GM19193 (cell line): Measurements from ENCODE around the gene PIGM.

Experiments
- POLR2A ChIP-seq: IDR thresholded peaks from 4 replicates; pipeline ENCODE4 v1.6.1; 2011; ENCODE audit not compliant: insufficient read depth, insufficient read length; ENCODE audit errors: extremely low read depth

Gene PIGM

DNA sequence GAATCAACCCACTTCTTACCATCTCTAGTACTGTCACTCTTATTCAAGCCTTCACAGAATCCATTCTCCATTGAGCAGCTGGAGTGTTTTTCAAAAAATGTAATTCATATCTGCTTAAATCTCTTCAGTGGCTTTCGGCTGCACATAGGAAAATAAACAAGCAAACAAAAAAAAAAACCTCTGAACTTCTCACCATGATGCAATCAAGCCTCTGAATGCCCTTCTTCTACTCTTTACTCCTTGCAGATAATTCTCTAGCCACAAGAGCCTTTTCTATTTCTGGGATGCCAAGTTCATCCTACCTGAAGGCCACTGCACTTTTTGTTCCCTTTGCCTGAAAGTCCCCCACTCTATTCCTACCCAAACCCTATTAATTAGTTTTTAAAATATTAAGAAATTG, 14.2 kb downstream of the PIGM start:
- no peak for TF ChIP-seq POLR2A

DNA sequence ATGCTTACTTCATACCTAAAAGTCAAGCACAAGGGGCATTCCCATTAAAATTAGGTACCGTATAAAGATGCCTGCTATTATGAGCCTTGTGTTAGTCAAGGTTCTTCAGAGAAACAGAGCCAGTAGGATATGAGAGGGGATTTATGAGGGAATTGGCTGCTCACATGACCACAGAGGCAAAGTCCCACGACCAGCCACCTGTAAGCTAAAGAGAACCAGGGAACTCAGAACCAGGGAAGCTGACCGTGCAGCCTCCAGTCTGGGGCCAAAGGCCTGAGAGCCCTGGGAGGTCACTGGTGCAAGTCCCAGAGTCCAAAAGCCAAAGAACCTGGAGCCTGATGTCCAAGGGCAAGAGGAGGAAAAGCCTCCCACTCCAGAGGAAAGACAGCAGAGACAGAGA, 20.0 kb downstream of the PIGM start:
- TF ChIP-seq POLR2A, result no peak

DNA sequence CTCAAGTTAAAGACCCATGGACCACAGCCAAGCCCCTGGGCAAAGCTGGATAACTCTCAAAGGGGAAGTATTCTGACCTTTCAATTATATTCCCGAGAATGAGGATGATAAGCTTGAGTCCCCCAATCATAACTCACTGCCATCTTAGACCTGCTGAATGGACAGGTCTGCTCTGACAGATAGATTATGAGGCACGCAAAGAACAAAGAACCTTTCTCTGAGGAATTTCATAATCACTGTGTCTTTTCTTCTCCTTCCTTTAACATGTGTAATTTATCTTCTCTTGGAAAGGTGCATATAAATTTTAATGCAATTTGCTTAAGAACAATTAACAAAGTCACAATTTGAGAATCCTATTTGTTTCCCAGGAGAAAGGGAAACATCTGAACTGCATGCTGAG, 22.0 kb downstream of the PIGM start:
- no peak for TF ChIP-seq POLR2A

DNA sequence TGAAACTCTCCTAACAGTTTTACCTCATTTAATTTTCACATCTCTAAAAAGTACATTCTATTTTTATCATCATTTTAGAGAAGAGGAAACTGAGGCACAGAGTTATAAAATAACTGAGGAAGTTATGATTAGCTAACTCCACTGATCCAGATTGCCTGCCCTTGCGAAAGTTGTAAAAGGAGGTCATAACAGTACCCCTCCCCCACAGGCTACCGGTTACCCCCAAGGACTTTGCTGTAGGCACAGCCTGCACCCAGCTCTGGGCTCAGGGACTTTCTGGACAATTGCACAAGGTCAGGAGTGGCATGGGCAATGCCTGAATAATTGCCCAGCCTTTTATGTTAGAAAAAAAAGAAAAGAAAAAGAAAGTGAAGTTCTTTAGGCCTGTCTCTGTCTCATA, 22.7 kb downstream of the PIGM start:
- no peak for TF ChIP-seq POLR2A

DNA sequence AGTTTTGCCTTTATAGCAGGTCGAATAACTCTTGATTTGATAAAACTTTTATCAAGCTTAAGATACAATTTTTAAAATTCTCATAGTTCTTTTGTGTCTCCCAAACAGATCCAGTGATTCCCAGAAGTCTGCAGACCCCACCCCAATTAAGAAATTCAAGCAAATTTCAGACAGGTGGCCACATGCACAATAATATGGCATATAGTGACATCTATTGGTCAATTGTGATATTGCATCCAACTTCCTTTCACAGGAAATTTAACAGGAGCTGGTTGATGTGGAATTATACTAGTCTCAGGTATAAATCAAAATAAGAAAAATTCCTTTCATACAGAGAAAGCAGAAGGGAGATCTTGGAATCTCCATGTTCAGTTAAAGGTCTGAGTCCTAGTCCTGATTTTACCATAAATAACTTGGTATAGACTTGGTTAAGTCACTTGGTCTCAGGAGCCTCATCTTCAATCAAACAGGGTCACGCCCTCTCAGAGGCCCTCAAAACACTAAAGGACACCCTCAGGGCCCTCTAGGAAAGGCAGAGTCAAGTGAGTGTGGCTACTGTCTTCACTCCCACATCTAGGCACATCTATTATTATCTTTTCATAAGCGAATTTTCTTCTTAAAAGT, 24.1 kb downstream of the PIGM start:
- TF ChIP-seq POLR2A, result no peak

DNA sequence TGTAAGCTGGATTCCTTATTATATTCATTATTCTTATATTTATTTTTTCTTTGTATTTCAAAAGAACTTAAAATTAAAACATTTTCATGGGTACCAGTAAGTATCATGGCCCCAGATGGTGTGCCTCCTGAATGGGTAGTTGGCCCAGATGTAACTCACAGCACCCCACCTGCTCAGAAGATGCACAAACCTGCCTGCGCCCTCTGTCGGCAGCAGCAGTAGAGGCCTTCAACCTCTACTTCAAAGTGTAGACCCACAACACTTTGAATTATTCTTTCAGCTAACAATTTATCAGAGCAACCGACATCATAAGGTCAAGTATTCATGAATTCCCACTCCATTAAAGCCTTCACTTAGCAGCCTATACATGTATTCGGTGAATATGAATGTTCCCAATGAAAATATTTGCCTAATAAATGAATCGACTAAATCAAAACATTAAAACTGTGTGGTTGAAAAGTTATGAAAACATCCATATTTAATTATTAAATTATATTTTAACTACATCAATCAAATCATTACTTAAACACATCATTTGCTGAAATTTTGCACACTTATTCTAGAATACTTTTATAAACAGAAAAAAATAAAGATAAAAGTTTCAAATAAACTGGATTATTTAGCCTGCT, 25.4 kb downstream of the PIGM start:
- no peak for TF ChIP-seq POLR2A

DNA sequence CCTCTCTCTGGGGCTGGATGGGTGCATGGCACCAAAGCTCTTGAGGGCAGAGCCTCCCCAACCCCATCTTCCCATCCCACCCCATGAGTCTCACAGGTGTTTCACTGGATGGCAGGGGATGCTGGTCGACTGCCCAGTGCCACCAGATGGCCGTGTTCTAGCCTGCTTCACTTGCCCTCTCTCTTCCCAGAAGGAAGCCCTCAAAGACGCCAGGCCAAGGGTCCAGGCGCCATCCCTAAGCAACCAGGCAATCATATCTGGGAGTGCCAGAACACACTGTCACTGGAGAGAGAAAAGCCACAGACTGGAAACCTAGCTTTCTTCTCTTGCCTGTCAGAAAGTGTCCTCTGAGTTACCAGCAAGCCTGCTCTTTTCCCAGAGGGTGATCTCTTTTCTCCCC, 26.7 kb downstream of the PIGM start:
- no peak for TF ChIP-seq POLR2A

DNA sequence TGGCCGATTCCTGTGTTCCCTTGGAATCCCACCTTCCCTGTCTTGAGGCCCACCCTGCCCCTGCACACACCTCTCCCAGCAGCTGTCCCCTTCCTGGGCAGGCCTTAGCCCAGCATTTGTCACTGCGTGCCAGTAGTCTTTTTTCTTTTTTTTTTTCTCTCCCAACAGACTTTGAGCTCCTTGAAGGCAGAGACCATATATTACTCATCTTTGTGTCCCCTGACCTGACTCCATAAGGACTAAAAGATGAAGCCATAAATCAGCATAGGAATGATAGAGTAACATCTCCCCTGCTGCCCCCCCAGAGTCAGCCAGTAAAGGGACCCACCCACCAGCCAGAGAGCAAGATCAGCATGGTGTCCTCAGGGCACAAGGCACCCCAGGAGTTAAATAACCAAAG, 27.4 kb downstream of the PIGM start:
- no peak for TF ChIP-seq POLR2A

DNA sequence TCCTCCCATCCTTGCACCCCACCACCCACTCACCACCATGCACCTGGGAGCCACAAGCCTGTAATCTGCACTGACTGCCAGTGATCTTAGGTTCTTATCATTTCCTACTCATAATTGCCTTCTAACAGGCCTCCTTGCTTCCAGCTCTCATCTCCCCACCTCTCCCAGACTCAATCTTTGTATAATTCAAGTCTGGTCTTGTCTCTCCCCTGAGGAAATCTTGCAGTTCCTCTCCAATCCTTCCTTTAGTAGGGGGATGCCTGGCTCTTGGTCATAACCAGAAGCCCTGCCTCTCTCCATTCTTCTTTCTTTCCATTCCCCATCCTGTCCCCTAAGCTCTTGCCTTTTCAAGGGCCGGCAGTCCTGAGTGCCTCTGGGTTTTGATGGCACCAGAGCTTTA, 27.8 kb downstream of the PIGM start:
- TF ChIP-seq POLR2A, result no peak

DNA sequence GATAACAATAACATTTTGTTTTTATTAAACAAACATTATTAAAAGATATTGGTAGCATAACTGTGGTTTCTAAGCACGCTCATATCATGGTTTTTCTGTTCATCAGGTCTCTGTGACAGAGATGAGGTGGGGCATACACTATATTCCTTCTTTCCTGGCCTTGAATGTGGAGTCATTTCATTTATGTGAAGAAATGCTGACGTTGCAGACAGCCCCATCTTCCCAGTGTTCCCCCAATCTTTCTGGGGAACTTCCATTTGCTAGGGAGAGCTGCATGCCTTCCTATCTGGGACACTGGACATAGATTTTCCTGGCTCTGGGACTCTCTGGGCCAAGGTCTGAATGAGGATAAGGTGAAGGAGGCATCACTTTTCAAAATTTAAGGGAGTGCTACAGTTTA, 30.4 kb downstream of the PIGM start:
- no peak for TF ChIP-seq POLR2A

DNA sequence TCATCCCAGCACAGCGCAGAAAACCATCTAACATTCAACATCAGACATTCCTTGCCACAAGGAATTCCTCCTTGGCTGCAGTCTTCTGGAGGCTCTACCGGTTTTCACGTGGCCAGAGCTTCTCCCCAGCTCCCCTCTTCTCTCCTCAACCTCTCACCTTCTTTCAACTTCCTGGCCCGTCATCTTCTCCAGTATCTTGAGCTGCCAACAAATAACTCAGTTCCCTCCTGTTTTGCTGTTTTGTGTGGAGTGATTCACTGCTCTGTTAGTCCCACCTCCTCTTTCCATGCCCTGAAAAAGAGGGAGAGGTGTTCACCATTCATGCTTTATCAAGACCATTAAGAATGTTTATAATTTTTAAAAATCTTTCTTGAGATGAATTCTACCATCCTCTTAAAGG, 32.6 kb downstream of the PIGM start:
- TF ChIP-seq POLR2A, result no peak

DNA sequence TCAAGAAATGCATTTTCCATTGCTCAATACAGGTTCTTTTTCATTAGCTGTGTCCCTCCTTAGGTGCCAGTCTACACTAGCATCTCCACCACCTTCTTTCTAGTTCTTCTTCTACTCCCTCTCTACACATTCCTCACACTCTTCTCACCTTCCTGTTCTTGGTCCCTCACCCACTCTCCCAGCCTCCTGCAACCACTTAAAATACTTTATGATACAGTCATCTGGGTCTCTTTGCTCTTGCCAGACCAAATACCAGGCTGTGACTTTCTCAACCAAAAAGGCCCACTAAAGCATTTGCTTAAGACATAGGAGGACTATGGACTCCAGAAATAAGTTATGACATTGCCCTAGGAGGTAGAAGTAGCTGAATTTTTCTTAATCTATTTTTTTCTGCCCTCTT, 35.1 kb downstream of the PIGM start:
- no peak for TF ChIP-seq POLR2A

DNA sequence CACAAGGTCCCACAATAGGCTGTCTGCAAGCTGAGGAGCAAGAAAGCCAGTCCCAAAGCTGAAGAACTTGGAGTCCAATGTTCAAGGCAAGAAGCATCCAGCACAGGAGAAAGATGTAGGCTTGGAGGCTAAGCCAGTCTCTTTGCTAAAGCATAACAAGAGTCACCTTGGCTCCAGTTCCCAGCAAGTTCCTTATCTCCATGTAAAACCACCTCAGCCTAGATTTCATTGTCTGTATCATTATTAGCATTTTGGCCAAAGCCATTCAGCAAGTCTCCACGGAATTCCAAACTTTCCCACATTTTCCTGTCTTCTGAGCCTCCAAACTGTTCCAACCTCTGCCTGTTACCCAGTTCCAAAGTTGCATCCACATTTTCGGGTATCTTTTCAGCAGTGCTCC, 36.9 kb downstream of the PIGM start:
- no peak for TF ChIP-seq POLR2A

DNA sequence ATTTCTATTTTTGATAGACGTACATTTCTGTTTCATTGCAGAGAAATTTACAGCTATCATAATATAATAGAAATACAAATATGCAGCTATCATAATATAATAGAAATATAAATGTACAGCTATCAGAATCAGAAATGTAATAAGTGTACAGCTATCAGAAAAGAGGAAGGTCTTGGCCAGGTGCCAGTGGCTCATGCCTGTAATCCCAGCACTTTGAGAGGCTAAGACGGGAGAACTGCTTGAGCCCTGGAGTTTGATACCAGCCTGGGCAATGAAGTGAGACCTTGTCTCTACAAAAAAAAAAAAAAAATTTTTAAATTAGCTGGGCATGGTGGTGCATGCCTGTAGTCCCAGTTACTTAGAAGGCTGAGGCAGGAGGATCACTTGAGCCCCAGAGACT, 37.9 kb downstream of the PIGM start:
- no peak for TF ChIP-seq POLR2A

DNA sequence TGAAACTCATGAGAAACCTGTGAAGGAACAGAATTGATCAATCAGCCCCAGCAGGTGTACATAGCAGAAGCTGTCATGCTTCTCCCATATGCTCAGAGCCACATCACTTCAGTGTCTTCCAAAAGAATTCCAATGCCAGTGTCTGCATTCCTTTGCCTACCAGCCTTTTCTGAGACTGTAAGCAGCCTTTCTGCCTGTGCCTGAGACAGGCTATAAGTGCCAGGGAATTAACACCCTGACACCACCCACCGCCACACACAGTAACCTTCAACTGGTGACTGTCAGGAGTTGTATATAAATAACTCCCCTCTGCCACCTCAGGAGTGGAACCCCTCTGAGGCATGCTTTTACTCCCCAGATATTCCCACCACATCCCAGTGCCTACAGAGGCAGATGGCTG, 39.6 kb downstream of the PIGM start:
- no peak for TF ChIP-seq POLR2A

DNA sequence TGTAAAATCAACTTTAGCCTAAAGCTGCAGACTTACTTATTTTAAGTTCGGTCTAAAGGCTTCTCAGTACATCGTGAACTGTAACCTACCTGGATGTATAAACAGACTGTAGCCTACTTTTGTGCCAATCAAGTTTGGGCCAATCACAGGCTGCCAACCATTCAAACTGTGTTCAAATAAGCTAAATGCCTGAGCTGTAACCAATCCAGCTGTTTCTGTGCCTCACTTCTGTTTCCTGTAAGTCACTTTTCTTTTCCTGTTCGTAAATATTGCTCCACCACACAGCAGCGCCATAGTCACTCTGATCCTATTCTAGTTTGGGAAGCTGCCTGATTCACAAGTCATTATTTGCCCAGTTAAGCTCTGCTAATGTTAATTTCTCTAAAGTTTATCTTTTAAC, 40.3 kb downstream of the PIGM start:
- TF ChIP-seq POLR2A, result no peak

DNA sequence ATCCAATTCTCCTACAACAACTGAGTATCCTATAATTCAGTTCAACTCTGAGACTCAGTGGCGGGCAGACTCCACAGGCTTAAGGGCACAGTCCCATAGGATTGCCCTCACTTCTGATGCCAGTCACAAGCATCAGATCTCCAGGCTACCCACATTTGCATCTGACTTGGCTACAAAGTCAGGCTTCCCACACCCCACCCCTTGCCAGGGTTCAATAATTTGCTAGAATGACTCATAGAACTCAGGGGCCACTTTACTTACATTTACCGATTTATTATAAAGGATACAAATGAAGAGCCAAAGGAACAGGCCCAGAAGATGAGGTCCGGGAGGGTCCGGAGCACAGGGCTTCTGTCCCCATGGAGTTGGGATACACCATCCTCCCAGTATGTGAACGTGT, 41.8 kb downstream of the PIGM start:
- no peak for TF ChIP-seq POLR2A
